Thoracic aorta (tissue), 2 donors: ENCODE measurements around the gene CLSTN2. TPM values are rescaled to one million over a fixed set of nuclear protein-coding genes. Genes with fewer than 3 reads are reported as not detected.

Experiments
- ATAC-seq: fragments of 150-250 bp; one replicate; pipeline ENCODE4 v1.8.0; 2017; ENCODE audit warnings: low read depth; ENCODE audit not compliant: insufficient number of reproducible peaks, low FRiP score
- DNase-seq: peaks from one replicate; pipeline ENCODE4 v3.0.0-alpha.2; 2020; ENCODE audit warnings: low spot score
- H3K27ac ChIP-seq, 2 donors: fragments of 200-600 bp; sonication (generic); 1 replicate in 1 of 2; 2 replicates in 1 of 2; pipeline ENCODE4 v1.5.1; 2016; ENCODE audit warnings: mild to moderate bottlenecking in 2 of 2, moderate library complexity in 2 of 2
- H3K27me3 ChIP-seq: fragments of 200-600 bp; sonication (generic); replicated peaks from 2 replicates; pipeline ENCODE4 v1.6.0; 2016; ENCODE audit warnings: mild to moderate bottlenecking; ENCODE audit not compliant: insufficient read depth
- H3K36me3 ChIP-seq: fragments of 200-600 bp; sonication (generic); one replicate; pipeline ENCODE4 v1.5.1; 2016
- H3K4me1 ChIP-seq, 2 donors: fragments of 200-600 bp; sonication (generic); 1 replicate in 1 of 2; 2 replicates in 1 of 2; pipeline versions ENCODE4 v1.5.1 to v1.6.0; 2016; ENCODE audit warnings: low read depth in 2 of 2, mild to moderate bottlenecking in 1 of 2; ENCODE audit not compliant: control insufficient read depth in 1 of 2
- H3K4me3 ChIP-seq: fragments of 200-600 bp; sonication (generic); 2 replicates; pipeline ENCODE4 v1.5.1; 2016; ENCODE audit warnings: mild to moderate bottlenecking
- H3K9me3 ChIP-seq: fragments of 200-600 bp; sonication (generic); 2 replicates; pipeline ENCODE4 v1.5.1; 2016
- total RNA-seq, 2 donors: library from RNA; depleted of rRNA; stranded (reverse); fragments of >200 nt; gene quantifications; one replicate each; pipeline versions ENCODE4 v1.1.0 to v1.2.3, GENCODE V29; 2016
- TF ChIP-seq, protein P1 (sequence below): fragments of 200-600 bp; sonication (generic); IDR thresholded peaks from one replicate; pipeline ENCODE4 v1.5.1; 2019; ENCODE audit warnings: antibody characterized with exemption

Gene CLSTN2
- total RNA-seq, 2 donors from 2014 or later = 7.6 to 15.7 TPM

DNA sequence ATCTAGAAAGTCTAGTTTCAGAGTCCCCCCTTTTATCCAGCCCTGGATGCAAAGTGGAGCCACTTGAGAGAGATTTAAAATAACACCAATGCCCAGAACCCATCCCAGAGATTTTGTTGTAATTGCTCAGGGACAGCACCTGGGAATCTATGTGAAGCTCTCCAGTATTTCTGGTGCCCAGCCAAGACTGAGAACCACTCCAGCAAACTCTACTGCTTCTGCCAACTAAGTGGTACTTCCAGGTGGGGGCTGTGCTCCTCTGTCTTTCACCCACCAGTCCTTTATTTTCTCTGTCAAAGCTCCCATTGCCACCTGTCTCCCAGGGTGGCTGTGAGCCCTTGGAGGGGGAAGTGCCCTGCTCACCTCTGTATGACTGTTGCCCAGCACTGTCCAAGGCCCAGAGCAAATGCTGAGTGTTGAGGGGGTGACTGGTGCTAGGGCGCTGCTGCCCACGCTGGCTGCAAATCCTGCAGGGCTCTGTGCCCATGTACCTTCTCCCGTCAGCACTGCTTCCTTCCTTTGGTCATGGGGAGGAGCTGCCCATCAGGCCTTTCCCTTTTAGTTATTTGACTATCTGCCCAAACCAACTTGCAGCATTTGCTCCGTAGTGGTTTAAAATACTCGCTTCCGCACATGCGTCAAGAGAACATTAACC, 9.4 kb downstream of the CLSTN2 start:
- Histone ChIP-seq H3K36me3 (no peaks in the 10 kb centered on the region), H3K9me3 (no peaks in the 10 kb centered on the region), H3K27ac (no peak overlapping the region), H3K4me3 (no peak overlapping the region), H3K27me3 (no peaks in the 10 kb centered on the region), H3K4me1 (no peaks in the 10 kb centered on the region)
- ATAC-seq (no peak), DNase-seq (no peak)
- TF ChIP-seq, protein P1, sequence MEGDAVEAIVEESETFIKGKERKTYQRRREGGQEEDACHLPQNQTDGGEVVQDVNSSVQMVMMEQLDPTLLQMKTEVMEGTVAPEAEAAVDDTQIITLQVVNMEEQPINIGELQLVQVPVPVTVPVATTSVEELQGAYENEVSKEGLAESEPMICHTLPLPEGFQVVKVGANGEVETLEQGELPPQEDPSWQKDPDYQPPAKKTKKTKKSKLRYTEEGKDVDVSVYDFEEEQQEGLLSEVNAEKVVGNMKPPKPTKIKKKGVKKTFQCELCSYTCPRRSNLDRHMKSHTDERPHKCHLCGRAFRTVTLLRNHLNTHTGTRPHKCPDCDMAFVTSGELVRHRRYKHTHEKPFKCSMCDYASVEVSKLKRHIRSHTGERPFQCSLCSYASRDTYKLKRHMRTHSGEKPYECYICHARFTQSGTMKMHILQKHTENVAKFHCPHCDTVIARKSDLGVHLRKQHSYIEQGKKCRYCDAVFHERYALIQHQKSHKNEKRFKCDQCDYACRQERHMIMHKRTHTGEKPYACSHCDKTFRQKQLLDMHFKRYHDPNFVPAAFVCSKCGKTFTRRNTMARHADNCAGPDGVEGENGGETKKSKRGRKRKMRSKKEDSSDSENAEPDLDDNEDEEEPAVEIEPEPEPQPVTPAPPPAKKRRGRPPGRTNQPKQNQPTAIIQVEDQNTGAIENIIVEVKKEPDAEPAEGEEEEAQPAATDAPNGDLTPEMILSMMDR = no peak

DNA sequence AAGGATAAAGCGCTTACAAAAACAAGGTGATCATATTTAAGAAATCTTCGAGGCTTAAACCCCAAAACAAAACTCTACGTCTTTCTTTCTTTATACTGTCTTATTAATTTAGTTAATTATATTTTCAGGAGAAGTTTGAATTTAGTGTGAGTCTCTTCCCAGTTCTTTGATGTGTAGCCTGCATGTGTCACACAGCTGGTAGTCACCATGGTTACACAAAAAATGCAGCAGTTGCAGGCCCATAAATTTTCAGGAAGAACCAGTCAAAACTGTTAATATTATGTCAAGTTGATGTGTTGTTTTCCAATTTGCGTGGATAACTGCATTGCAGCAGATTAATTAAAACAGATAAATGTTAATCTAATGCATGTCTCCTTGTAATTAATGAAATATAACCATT, 10.4 kb downstream of the CLSTN2 start:
- DNase-seq = no peak
- H3K27ac ChIP-seq = no peak overlapping the region
- no peaks in the 10 kb centered on the region for H3K27me3 ChIP-seq
- H3K4me1 ChIP-seq = no peaks in the 10 kb centered on the region
- no peak for ATAC-seq
- TF ChIP-seq, protein P1 = no peak
- no peaks in the 10 kb centered on the region for H3K36me3 ChIP-seq
- H3K9me3 ChIP-seq = no peaks in the 10 kb centered on the region
- no peak overlapping the region for H3K4me3 ChIP-seq

DNA sequence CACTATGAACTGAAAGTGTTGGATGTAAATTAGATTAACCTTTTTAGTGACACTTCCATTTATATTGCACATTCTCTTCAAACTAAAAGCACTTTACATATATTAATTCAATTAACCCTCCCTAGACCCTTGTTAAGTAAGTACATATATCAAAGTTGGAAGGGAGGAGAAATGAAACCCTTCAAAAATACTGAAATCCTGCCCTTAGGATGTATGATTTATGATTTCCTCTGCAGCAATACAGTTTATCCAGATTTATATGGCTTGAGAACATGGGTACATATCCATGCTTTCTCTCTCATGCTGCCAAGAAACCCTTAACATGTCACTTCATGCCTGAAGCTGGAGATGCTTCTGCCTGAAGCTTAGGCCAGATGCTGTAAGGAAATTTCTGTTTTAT, 11.0 kb downstream of the CLSTN2 start:
- ATAC-seq = no peak
- TF ChIP-seq, protein P1 = no peak
- Histone ChIP-seq H3K4me3 (no peak overlapping the region), H3K9me3 (no peaks in the 10 kb centered on the region), H3K27ac (no peak overlapping the region), H3K4me1 (no peaks in the 10 kb centered on the region), H3K27me3 (no peaks in the 10 kb centered on the region), H3K36me3 (no peaks in the 10 kb centered on the region)
- no peak for DNase-seq

DNA sequence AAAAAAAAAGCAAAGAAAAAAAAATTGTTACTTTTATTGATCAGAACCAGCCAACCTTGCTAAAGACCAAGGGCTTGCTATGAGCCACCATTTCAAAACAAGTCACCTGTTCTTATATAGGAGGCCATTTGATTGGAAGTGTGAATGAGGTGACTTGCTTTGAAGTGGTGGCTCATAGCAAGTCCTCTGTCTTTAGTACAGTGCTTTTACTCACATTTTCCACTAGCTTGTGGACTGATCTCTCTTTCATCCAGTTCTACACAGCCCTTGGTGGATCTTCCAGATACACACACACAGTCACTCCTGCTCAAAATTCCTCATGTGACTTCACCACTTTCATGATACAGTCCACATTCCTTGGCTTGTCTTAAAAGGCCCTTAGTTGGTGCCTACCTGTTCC, 13.5 kb downstream of the CLSTN2 start:
- TF ChIP-seq, protein P1 = no peak
- Histone ChIP-seq H3K9me3 (no peaks in the 10 kb centered on the region), H3K36me3 (no peaks in the 10 kb centered on the region), H3K4me1 (no peaks in the 10 kb centered on the region), H3K27me3 (no peaks in the 10 kb centered on the region), H3K4me3 (no peak overlapping the region), H3K27ac (no peak overlapping the region)
- ATAC-seq (no peak), DNase-seq (no peak)

DNA sequence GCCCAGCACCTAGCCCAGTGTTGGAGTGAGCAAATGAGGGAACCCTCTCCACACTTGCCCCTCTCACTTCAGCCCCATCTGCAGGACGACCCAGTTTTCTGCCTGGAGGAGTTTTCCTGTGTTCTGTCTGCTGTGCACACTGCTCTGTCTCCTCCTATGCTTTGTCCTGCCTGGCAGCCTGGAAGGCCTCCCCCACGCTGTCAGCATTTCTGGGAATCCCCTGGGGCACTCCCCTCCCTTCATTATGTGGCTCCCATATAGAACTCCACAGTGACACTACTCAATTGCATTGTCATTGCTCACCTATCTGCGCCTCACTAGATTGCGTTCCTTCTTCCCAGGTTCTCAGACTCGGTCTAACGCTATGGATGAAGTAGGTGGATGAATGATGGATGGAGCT, 13.9 kb downstream of the CLSTN2 start:
- no peak for ATAC-seq
- Histone ChIP-seq H3K36me3 (no peaks in the 10 kb centered on the region), H3K27me3 (no peaks in the 10 kb centered on the region), H3K27ac (no peak overlapping the region), H3K9me3 (no peaks in the 10 kb centered on the region), H3K4me3 (no peak overlapping the region), H3K4me1 (no peaks in the 10 kb centered on the region)
- no peak for DNase-seq
- TF ChIP-seq, protein P1 = no peak
